ENCODE measurements around the gene EMX1. TPM values are rescaled to one million over a fixed set of nuclear protein-coding genes. Genes with fewer than 3 reads are reported as not detected.
A peak's percentile ranks its signal among the peaks of the same experiment; 100 is the strongest.

EMX1 gene
- total and polyA plus RNA-seq, 5 experiments from 2014 or later, result not detected

- Mint-ChIP-seq H3K4me1 (peaks cover 3 to 12% (median 8%) of the 10 kb centered on the region in 4 donors), H3K27ac (peak overlapping the region in 2 of 10 donors; percentile 35 to 36), H3K9me3 (no peaks in the 10 kb centered on the region), H3K4me3 (no peak overlapping the region), H3K27me3 (no peaks in the 10 kb centered on the region), H3K36me3 (peaks cover 0 to 4% (median 0%) of the 10 kb centered on the region in 3 donors)
- POLR2A ChIA-PET, result no interaction called here
- ATAC-seq, result no peak
- DNase-seq, result no peak
Observed at GRCh38 chr2:72959995-72960981, 43.0 kb downstream of the EMX1 start.

- no peaks in the 10 kb centered on the region for H3K9me3 Mint-ChIP-seq
- no peak overlapping the region for H3K27ac Mint-ChIP-seq
- POLR2A ChIA-PET, result no interaction called here
- H3K36me3 Mint-ChIP-seq, result peaks cover 0 to 4% (median 0%) of the 10 kb centered on the region in 3 donors
- no peak for DNase-seq
- no peaks in the 10 kb centered on the region for H3K27me3 Mint-ChIP-seq
- H3K4me3 Mint-ChIP-seq, result no peak overlapping the region
- no peak for ATAC-seq
- peaks cover 0 to 9% (median 6%) of the 10 kb centered on the region in 4 donors for H3K4me1 Mint-ChIP-seq
Observed at GRCh38 chr2:72961036-72961720, 43.9 kb downstream of the EMX1 start.

- H3K27ac Mint-ChIP-seq, result no peak overlapping the region
- no peak for ATAC-seq
- POLR2A ChIA-PET, result no interaction called here
Observed at GRCh38 chr2:72961853-72962468, 44.6 kb downstream of the EMX1 start.

GRCh38 chr2:72962911-72963310, 45.6 kb downstream of the EMX1 start:
- DNase-seq (no peak), ATAC-seq (no peak)
- H3K4me3 Mint-ChIP-seq, result no peak overlapping the region
- no peaks in the 10 kb centered on the region for H3K27me3 Mint-ChIP-seq
- no peaks in the 10 kb centered on the region for H3K36me3 Mint-ChIP-seq
- no peaks in the 10 kb centered on the region for H3K9me3 Mint-ChIP-seq
- peaks cover 0 to 4% (median 0%) of the 10 kb centered on the region in 4 donors for H3K4me1 Mint-ChIP-seq
- POLR2A ChIA-PET, result no interaction called here
- no peak overlapping the region for H3K27ac Mint-ChIP-seq

More at GRCh38 chr2:72961853-72962468, 44.6 kb downstream of the EMX1 start:
- H3K9me3 Mint-ChIP-seq, result no peaks in the 10 kb centered on the region
- peaks cover 0 to 2% (median 0%) of the 10 kb centered on the region in 3 donors for H3K36me3 Mint-ChIP-seq
- no peaks in the 10 kb centered on the region for H3K27me3 Mint-ChIP-seq
- H3K4me3 Mint-ChIP-seq, result no peak overlapping the region
- H3K4me1 Mint-ChIP-seq, result peaks cover 0 to 5% (median 3%) of the 10 kb centered on the region in 4 donors
- no peak for DNase-seq

GRCh38 chr2:72963423-72964145, 46.3 kb downstream of the EMX1 start:
- no peak for ATAC-seq
- Mint-ChIP-seq H3K27ac (no peak overlapping the region), H3K4me3 (no peak overlapping the region), H3K27me3 (no peaks in the 10 kb centered on the region), H3K4me1 (peaks cover 0 to 4% (median 0%) of the 10 kb centered on the region in 4 donors), H3K36me3 (no peaks in the 10 kb centered on the region), H3K9me3 (no peaks in the 10 kb centered on the region)
- POLR2A ChIA-PET, result no interaction called here
- DNase-seq, result no peak

- H3K27ac Mint-ChIP-seq, result no peak overlapping the region
- no peak for ATAC-seq
- no peaks in the 10 kb centered on the region for H3K27me3 Mint-ChIP-seq
- peaks cover 0 to 4% (median 0%) of the 10 kb centered on the region in 4 donors for H3K4me1 Mint-ChIP-seq
- no peak overlapping the region for H3K4me3 Mint-ChIP-seq
- DNase-seq, result no peak
- POLR2A ChIA-PET, result no interaction called here
- no peaks in the 10 kb centered on the region for H3K9me3 Mint-ChIP-seq
- H3K36me3 Mint-ChIP-seq, result no peaks in the 10 kb centered on the region
Observed at GRCh38 chr2:72964146-72964525, 46.8 kb downstream of the EMX1 start.

GRCh38 chr2:72965016-72965415, 47.7 kb downstream of the EMX1 start:
- DNase-seq (no peak), ATAC-seq (no peak)
- H3K4me1 Mint-ChIP-seq, result peaks cover 0 to 4% (median 0%) of the 10 kb centered on the region in 4 donors
- no peaks in the 10 kb centered on the region for H3K9me3 Mint-ChIP-seq
- no peaks in the 10 kb centered on the region for H3K36me3 Mint-ChIP-seq
- H3K27ac Mint-ChIP-seq, result no peak overlapping the region
- H3K4me3 Mint-ChIP-seq, result no peak overlapping the region
- POLR2A ChIA-PET, result no interaction called here
- H3K27me3 Mint-ChIP-seq, result no peaks in the 10 kb centered on the region

- H3K4me3 Mint-ChIP-seq, result no peak overlapping the region
- H3K4me1 Mint-ChIP-seq, result no peaks in the 10 kb centered on the region
- ATAC-seq, result no peak
- no peak for DNase-seq
- no peaks in the 10 kb centered on the region for H3K36me3 Mint-ChIP-seq
- H3K27ac Mint-ChIP-seq, result no peak overlapping the region
- no peaks in the 10 kb centered on the region for H3K27me3 Mint-ChIP-seq
- H3K9me3 Mint-ChIP-seq, result no peaks in the 10 kb centered on the region
- POLR2A ChIA-PET, result no interaction called here
Observed at GRCh38 chr2:72965770-72966450, 48.6 kb downstream of the EMX1 start.

GRCh38 chr2:72968286-72968685, 51.0 kb downstream of the EMX1 start:
- Mint-ChIP-seq H3K27me3 (no peaks in the 10 kb centered on the region), H3K27ac (no peak overlapping the region), H3K4me1 (no peaks in the 10 kb centered on the region), H3K4me3 (no peak overlapping the region), H3K9me3 (no peaks in the 10 kb centered on the region), H3K36me3 (no peaks in the 10 kb centered on the region)
- POLR2A ChIA-PET, result no interaction called here
- ATAC-seq (no peak), DNase-seq (no peak)

GRCh38 chr2:72969706-72970105, 52.4 kb downstream of the EMX1 start:
- POLR2A ChIA-PET, result no interaction called here
- no peaks in the 10 kb centered on the region for H3K27me3 Mint-ChIP-seq
- ATAC-seq (no peak), DNase-seq (no peak)
- H3K4me3 Mint-ChIP-seq, result no peak overlapping the region
- peak overlapping the region in 1 of 10 donors; percentile 9 for H3K27ac Mint-ChIP-seq
- H3K36me3 Mint-ChIP-seq, result peaks cover 0 to 2% (median 0%) of the 10 kb centered on the region in 3 donors
- no peaks in the 10 kb centered on the region for H3K9me3 Mint-ChIP-seq
- no peaks in the 10 kb centered on the region for H3K4me1 Mint-ChIP-seq

- DNase-seq (no peak), ATAC-seq (no peak)
- H3K9me3 Mint-ChIP-seq, result no peaks in the 10 kb centered on the region
- no peak overlapping the region for H3K27ac Mint-ChIP-seq
- POLR2A ChIA-PET, result no interaction called here
- H3K27me3 Mint-ChIP-seq, result no peaks in the 10 kb centered on the region
- H3K36me3 Mint-ChIP-seq, result peaks cover 0 to 2% (median 0%) of the 10 kb centered on the region in 3 donors
- peaks cover 0 to 2% (median 0%) of the 10 kb centered on the region in 4 donors for H3K4me1 Mint-ChIP-seq
- H3K4me3 Mint-ChIP-seq, result no peak overlapping the region
Observed at GRCh38 chr2:72971036-72971435, 53.7 kb downstream of the EMX1 start.
